Measurements from ENCODE around the gene IFT27.

The IFT27 gene

DNA sequence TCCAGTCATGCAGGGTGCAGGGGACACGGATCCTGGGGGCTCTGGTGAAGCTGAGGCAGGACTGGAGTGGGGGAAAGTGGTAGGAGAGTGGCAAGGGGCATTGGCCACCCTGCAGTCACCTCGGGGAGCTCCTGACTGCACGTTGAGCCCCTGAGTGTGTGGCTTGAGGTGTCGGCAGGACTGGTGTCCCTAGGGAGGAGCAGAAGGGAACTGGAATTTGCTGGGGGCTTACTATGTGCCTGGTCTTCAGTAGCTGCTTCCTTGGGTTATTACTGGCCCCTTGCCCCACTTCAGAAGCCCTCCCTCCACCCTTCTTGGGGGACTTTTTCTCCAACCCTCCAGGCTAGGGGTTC is 31.5 kb downstream of the IFT27 start:
- H3K27me3 ChIP-seq (ENCODE audit: insufficient read depth, poor library complexity, severe bottlenecking) = no peaks in the 10 kb centered on the region
- no peak for TF ChIP-seq GABPA (IDR thresholded peaks at IDR 0.05; ENCODE audit: low read depth)
- no peak for TF ChIP-seq SPI1 (IDR thresholded peaks at IDR 0.05; ENCODE audit: borderline replicate concordance, low read depth)
- TF ChIP-seq, protein P1, sequence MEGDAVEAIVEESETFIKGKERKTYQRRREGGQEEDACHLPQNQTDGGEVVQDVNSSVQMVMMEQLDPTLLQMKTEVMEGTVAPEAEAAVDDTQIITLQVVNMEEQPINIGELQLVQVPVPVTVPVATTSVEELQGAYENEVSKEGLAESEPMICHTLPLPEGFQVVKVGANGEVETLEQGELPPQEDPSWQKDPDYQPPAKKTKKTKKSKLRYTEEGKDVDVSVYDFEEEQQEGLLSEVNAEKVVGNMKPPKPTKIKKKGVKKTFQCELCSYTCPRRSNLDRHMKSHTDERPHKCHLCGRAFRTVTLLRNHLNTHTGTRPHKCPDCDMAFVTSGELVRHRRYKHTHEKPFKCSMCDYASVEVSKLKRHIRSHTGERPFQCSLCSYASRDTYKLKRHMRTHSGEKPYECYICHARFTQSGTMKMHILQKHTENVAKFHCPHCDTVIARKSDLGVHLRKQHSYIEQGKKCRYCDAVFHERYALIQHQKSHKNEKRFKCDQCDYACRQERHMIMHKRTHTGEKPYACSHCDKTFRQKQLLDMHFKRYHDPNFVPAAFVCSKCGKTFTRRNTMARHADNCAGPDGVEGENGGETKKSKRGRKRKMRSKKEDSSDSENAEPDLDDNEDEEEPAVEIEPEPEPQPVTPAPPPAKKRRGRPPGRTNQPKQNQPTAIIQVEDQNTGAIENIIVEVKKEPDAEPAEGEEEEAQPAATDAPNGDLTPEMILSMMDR (IDR thresholded peaks at IDR 0.05; ENCODE audit: insufficient read depth, low read length) = no peak
- no peak overlapping the region for H3K4me3 ChIP-seq (replicated peaks; ENCODE audit: insufficient read depth, low read length)
- no peak for DNase-seq (ENCODE audit: low read depth in 1 of 2, low spot score in 1 of 2)
- H3K27ac ChIP-seq (replicated peaks) = no peak overlapping the region

DNA sequence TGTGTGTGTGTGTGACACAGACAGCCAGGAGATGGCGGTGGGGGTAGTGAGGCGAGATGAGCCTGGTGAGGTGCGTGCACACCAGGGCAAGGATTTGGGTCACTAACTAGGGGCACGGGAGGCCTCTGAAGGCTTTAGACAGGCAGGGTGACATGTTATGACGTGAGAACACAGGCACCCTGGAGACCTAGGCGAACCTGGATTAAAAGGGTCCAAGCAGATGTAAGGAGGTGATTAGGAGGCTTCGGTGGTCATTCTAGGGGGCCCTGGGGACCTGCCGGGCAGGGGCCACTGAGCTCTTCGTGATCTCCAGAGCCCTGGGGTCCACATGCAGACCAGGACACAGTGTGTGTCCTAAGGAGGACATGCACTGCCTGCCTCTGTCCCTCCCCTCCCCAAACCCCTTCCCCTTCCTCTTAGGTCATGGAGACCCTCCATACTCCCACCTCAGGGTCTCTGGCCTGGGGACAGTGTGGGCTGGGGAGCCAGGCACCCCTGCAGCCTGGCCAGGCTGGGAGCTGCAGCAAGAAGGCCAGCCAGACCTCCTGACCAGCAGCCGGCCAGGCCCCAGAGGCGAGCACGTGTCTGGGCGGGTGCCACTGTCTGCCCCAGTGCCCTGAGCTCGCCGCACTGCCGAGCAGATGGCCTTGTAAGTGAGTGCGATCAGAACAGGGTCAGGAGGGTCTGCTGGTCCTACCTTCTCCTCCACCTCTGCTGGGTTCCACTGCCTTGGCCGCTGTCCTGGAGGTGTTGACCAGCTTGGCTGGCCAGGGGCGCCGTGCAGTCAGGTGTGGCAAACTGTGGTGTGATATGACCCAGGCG is 32.1 kb downstream of the IFT27 start:
- Histone ChIP-seq H3K27me3 (ENCODE audit: insufficient read depth, poor library complexity, severe bottlenecking) (no peaks in the 10 kb centered on the region), H3K27ac (replicated peaks) (no peak overlapping the region), H3K4me3 (replicated peaks; ENCODE audit: insufficient read depth, low read length) (no peak overlapping the region)
- no peak for DNase-seq (ENCODE audit: low read depth in 1 of 2, low spot score in 1 of 2)
- TF ChIP-seq, protein P2, sequence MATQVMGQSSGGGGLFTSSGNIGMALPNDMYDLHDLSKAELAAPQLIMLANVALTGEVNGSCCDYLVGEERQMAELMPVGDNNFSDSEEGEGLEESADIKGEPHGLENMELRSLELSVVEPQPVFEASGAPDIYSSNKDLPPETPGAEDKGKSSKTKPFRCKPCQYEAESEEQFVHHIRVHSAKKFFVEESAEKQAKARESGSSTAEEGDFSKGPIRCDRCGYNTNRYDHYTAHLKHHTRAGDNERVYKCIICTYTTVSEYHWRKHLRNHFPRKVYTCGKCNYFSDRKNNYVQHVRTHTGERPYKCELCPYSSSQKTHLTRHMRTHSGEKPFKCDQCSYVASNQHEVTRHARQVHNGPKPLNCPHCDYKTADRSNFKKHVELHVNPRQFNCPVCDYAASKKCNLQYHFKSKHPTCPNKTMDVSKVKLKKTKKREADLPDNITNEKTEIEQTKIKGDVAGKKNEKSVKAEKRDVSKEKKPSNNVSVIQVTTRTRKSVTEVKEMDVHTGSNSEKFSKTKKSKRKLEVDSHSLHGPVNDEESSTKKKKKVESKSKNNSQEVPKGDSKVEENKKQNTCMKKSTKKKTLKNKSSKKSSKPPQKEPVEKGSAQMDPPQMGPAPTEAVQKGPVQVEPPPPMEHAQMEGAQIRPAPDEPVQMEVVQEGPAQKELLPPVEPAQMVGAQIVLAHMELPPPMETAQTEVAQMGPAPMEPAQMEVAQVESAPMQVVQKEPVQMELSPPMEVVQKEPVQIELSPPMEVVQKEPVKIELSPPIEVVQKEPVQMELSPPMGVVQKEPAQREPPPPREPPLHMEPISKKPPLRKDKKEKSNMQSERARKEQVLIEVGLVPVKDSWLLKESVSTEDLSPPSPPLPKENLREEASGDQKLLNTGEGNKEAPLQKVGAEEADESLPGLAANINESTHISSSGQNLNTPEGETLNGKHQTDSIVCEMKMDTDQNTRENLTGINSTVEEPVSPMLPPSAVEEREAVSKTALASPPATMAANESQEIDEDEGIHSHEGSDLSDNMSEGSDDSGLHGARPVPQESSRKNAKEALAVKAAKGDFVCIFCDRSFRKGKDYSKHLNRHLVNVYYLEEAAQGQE (IDR thresholded peaks at IDR 0.05; ENCODE audit: insufficient replicate concordance, low read depth) = no peak
- TF ChIP-seq GABPA (IDR thresholded peaks at IDR 0.05; ENCODE audit: low read depth) = no peak
- TF ChIP-seq POLR2AphosphoS5 (IDR thresholded peaks at IDR 0.05; ENCODE audit: low read depth) = no peak
- TF ChIP-seq SPI1 (IDR thresholded peaks at IDR 0.05; ENCODE audit: borderline replicate concordance, low read depth) = no peak
- TF ChIP-seq, protein P1 (IDR thresholded peaks at IDR 0.05; ENCODE audit: insufficient read depth, low read length) = no peak

DNA sequence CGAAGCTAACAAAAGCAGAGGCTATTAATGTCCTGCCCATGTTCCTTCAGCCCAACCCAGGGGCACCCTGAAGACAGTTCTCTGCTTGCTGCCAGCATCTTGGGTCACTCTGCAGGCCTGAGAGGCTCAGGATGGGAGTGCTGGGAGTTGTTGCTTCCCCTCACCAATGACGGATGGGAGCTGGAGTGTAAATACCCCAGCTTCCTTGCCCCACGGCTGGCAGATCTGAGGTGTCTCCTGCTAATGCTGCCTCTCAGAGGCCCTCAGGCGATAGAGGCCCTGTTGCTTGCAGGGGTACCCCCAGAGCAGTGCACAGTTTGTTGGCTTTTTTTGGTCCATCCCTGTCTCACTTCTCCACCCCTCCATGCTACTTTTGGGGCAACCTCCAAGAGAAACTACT is 32.9 kb downstream of the IFT27 start:
- H3K27me3 ChIP-seq (ENCODE audit: insufficient read depth, poor library complexity, severe bottlenecking) = no peaks in the 10 kb centered on the region
- no peak overlapping the region for H3K27ac ChIP-seq (replicated peaks)
- TF ChIP-seq SPI1 (IDR thresholded peaks at IDR 0.05; ENCODE audit: borderline replicate concordance, low read depth) (no peak), GABPA (IDR thresholded peaks at IDR 0.05; ENCODE audit: low read depth) (no peak), POLR2AphosphoS5 (IDR thresholded peaks at IDR 0.05; ENCODE audit: low read depth) (no peak)
- TF ChIP-seq, protein P2 (IDR thresholded peaks at IDR 0.05; ENCODE audit: insufficient replicate concordance, low read depth) = no peak
- TF ChIP-seq, protein P1 (IDR thresholded peaks at IDR 0.05; ENCODE audit: insufficient read depth, low read length) = no peak
- H3K4me3 ChIP-seq (replicated peaks; ENCODE audit: insufficient read depth, low read length) = no peak overlapping the region
- DNase-seq (ENCODE audit: low read depth in 1 of 2, low spot score in 1 of 2) = no peak

All from HL-60 (cell line).